Lower lobe of right lung (tissue), 2 donors: ENCODE measurements around the gene RAB3GAP2. TPM values are rescaled to one million over a fixed set of nuclear protein-coding genes. Genes with fewer than 3 reads are reported as not detected.
"Not testable (repeated sequence)": the region's sequence is repeated elsewhere in the genome, so short reads cannot be mapped to it uniquely, and the experiment has no call there.

ENCODE experiments used
- ATAC-seq, 2 donors: fragments of 200-7000 bp; cut with Tn5 transposase; one replicate each; pipeline ENCODE4 v1.9.1; 2020 to 2022; ENCODE audit warnings: mild to moderate bottlenecking in 2 of 2, moderate library complexity in 2 of 2
- DNase-seq: peaks from one replicate; pipeline ENCODE4 v3.0.0-alpha.2; 2020
- H3K27ac ChIP-seq: fragments of 200-600 bp; one replicate; pipeline ENCODE4 v1.8.0; 2022
- H3K27me3 ChIP-seq: fragments of 200-600 bp; one replicate; pipeline ENCODE4 v1.8.0; 2022; ENCODE audit warnings: low read depth
- H3K36me3 ChIP-seq: fragments of 200-600 bp; one replicate; pipeline ENCODE4 v1.8.0; 2022; ENCODE audit warnings: mild to moderate bottlenecking
- H3K4me1 ChIP-seq: fragments of 200-600 bp; one replicate; pipeline ENCODE4 v1.8.0; 2022
- H3K4me3 ChIP-seq: fragments of 200-600 bp; one replicate; pipeline ENCODE4 v1.8.0; 2022; ENCODE audit warnings: mild to moderate bottlenecking
- H3K9me3 ChIP-seq: fragments of 200-600 bp; one replicate; pipeline ENCODE4 v1.8.0; 2022
- intact Hi-C: fragments of 100-400 bp; cut with DNase I; formaldehyde crosslinking; loops from one replicate; pipeline ENCODE4 v1.11.0; 2022
- total RNA-seq: library from RNA; stranded (reverse); fragmentation: NEBNext Ultra II Directional; extraction: Animal tissue kit (Norgen Biotek cat#: 25700); gene quantifications from one replicate; pipeline ENCODE4 v1.2.1, GENCODE V29; 2021
- TF ChIP-seq, protein P1 (sequence below): fragments of 200-600 bp; IDR thresholded peaks from one replicate; pipeline ENCODE4 v1.8.0; 2022; ENCODE audit warnings: antibody characterized with exemption, mild to moderate bottlenecking
- donor health status: DM: no; HTN: yes; CAD: no; lungs with severe emphysema.

RAB3GAP2 gene
- total RNA-seq, 1 donor from 2014 or later: 36.1 TPM

- Histone ChIP-seq H3K36me3 (no peaks in the 10 kb centered on the region), H3K4me3 (no peak overlapping the region), H3K4me1 (peaks cover 2% of the 10 kb centered on the region), H3K27me3 (no peaks in the 10 kb centered on the region), H3K9me3 (no peaks in the 10 kb centered on the region), H3K27ac (no peak overlapping the region)
- TF ChIP-seq, protein P1, sequence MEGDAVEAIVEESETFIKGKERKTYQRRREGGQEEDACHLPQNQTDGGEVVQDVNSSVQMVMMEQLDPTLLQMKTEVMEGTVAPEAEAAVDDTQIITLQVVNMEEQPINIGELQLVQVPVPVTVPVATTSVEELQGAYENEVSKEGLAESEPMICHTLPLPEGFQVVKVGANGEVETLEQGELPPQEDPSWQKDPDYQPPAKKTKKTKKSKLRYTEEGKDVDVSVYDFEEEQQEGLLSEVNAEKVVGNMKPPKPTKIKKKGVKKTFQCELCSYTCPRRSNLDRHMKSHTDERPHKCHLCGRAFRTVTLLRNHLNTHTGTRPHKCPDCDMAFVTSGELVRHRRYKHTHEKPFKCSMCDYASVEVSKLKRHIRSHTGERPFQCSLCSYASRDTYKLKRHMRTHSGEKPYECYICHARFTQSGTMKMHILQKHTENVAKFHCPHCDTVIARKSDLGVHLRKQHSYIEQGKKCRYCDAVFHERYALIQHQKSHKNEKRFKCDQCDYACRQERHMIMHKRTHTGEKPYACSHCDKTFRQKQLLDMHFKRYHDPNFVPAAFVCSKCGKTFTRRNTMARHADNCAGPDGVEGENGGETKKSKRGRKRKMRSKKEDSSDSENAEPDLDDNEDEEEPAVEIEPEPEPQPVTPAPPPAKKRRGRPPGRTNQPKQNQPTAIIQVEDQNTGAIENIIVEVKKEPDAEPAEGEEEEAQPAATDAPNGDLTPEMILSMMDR: no peak
- ATAC-seq: no peak
- intact Hi-C loops: no loop called here
- no peak for DNase-seq
Measured at GRCh38 chr1:220224033-220224432, 48.2 kb downstream of the RAB3GAP2 start.

GRCh38 chr1:220222939-220223338, 49.3 kb downstream of the RAB3GAP2 start:
- H3K27me3 ChIP-seq: no peaks in the 10 kb centered on the region
- peaks cover 6% of the 10 kb centered on the region for H3K4me1 ChIP-seq
- H3K27ac ChIP-seq: no peak overlapping the region
- no peaks in the 10 kb centered on the region for H3K9me3 ChIP-seq
- DNase-seq: no peak
- TF ChIP-seq, protein P1: no peak
- H3K4me3 ChIP-seq: no peak overlapping the region
- intact Hi-C loops: no loop called here
- no peak for ATAC-seq
- H3K36me3 ChIP-seq: no peaks in the 10 kb centered on the region

- Histone ChIP-seq H3K9me3 (no peaks in the 10 kb centered on the region), H3K36me3 (no peaks in the 10 kb centered on the region), H3K4me1 (peaks cover 6% of the 10 kb centered on the region), H3K27me3 (no peaks in the 10 kb centered on the region), H3K4me3 (no peak overlapping the region), H3K27ac (no peak overlapping the region)
- intact Hi-C loops: no loop called here
- DNase-seq: no peak
- TF ChIP-seq, protein P1: no peak
- ATAC-seq: no peak
Measured at GRCh38 chr1:220221670-220222069, 50.6 kb downstream of the RAB3GAP2 start.

DNA sequence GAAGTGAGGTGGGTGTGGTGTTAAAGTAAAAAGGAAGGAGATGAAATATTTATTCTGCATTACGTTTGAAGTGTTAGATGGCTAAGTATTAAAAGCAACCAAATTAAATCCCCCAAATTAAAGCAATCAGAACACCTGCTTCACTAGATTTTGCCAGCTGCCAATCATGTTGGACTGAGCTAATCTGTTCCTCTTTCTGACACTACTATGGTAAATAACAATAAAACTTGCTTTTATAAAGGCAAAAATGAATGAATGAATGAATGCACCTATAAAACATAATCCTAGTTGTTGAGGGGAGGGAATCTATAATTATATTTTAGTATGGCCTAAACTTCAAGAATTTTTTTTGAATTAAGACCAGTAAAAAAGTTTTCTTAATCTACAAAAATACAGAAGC, 51.0 kb downstream of the RAB3GAP2 start:
- ATAC-seq: no peak
- intact Hi-C loops: no loop called here
- TF ChIP-seq, protein P1: no peak
- H3K27me3 ChIP-seq: no peaks in the 10 kb centered on the region
- no peak overlapping the region for H3K27ac ChIP-seq
- DNase-seq: no peak
- H3K4me3 ChIP-seq: no peak overlapping the region
- H3K4me1 ChIP-seq: peaks cover 6% of the 10 kb centered on the region
- H3K36me3 ChIP-seq: no peaks in the 10 kb centered on the region
- no peaks in the 10 kb centered on the region for H3K9me3 ChIP-seq

GRCh38 chr1:220220699-220221040, 51.6 kb downstream of the RAB3GAP2 start:
- DNase-seq, intact Hi-C loops, ATAC-seq, H3K27ac ChIP-seq, H3K4me1 ChIP-seq, H3K9me3 ChIP-seq, H3K27me3 ChIP-seq, H3K36me3 ChIP-seq, H3K4me3 ChIP-seq: not testable (repeated sequence)

- H3K27me3 ChIP-seq: no peaks in the 10 kb centered on the region
- TF ChIP-seq, protein P1: no peak
- H3K36me3 ChIP-seq: no peaks in the 10 kb centered on the region
- no peaks in the 10 kb centered on the region for H3K9me3 ChIP-seq
- H3K27ac ChIP-seq: no peak overlapping the region
- no peak for DNase-seq
- peaks cover 6% of the 10 kb centered on the region for H3K4me1 ChIP-seq
- intact Hi-C loops: no loop called here
- H3K4me3 ChIP-seq: no peak overlapping the region
- ATAC-seq: no peak
Measured at GRCh38 chr1:220219865-220220698, 52.2 kb downstream of the RAB3GAP2 start.
